T-cell (primary cell): ENCODE results near the gene NKAIN2. TPM values are rescaled to one million over a fixed set of nuclear protein-coding genes. Genes with fewer than 3 reads are reported as not detected.
"Not testable (repeated sequence)": the region's sequence is repeated elsewhere in the genome, so short reads cannot be mapped to it uniquely, and the experiment has no call there.

Experiments used
- ATAC-seq, 4 experiments: fragments of 200-7000 bp in 3 of 4; fragments of 150-1000 bp in 1 of 4; cut with Tn5 transposase; replicated peaks in 1 of 4; 1 replicate in 3 of 4; 2 replicates in 1 of 4; pipeline ENCODE4 v1.10.0; 2021; ENCODE audit warnings: moderate library complexity in 3 of 4, mild to moderate bottlenecking in 2 of 4, moderate number of reproducible peaks in 1 of 4
- CTCF ChIA-PET, 2 donors: fragments of 300-600 bp; sonication (Branson Sonifier 250); formaldehyde crosslinking; loops; one replicate each; lab custom pipeline; 2022; ENCODE audit warnings: antibody characterized with exemption in 2 of 2; lab: Charles Lee
- POLR2A ChIA-PET, 2 donors: fragments of 300-600 bp; sonication (Branson Sonifier 250); formaldehyde crosslinking; loops; one replicate each; lab custom pipeline; 2022; ENCODE audit warnings: antibody characterized with exemption in 2 of 2; lab: Charles Lee
- DNase-seq, 35 experiments: peaks; one replicate each; pipeline versions ENCODE4 v3.0.0 to v3.0.0-alpha.2; 2013 to 2023
- H3K27ac ChIP-seq: one replicate; pipeline ENCODE4 v1.5.1; 2013; ENCODE audit warnings: low read length
- H3K27me3 ChIP-seq, 2 experiments: replicated peaks in 1 of 2; 1 replicate in 1 of 2; 2 replicates in 1 of 2; pipeline versions ENCODE4 v1.6.1 to v1.7.0; 2013; ENCODE audit warnings: low read length in 1 of 2, mixed read lengths in 1 of 2; ENCODE audit not compliant: control insufficient read depth in 2 of 2, insufficient read depth in 2 of 2; ENCODE audit errors: extremely low read depth in 1 of 2
- H3K36me3 ChIP-seq, 2 donors: 1 replicate in 1 of 2; 2 replicates in 1 of 2; pipeline versions ENCODE4 v1.6.1 to v1.7.0; 2013; ENCODE audit warnings: low read length in 1 of 2; ENCODE audit not compliant: control insufficient read depth in 2 of 2, insufficient read depth in 1 of 2; ENCODE audit errors: extremely low read depth in 1 of 2
- H3K4me1 ChIP-seq, 2 experiments: 1 replicate in 1 of 2; 2 replicates in 1 of 2; pipeline versions ENCODE4 v1.6.1 to v1.7.0; 2013; ENCODE audit warnings: low read length in 2 of 2, mixed read lengths in 1 of 2; ENCODE audit not compliant: insufficient read depth in 2 of 2, control insufficient read depth in 1 of 2; ENCODE audit errors: extremely low read depth in 1 of 2
- H3K4me3 ChIP-seq, 2 donors: 1 replicate in 1 of 2; 2 replicates in 1 of 2; pipeline versions ENCODE4 v1.5.1 to v1.7.0; 2013; ENCODE audit warnings: mild to moderate bottlenecking in 2 of 2, low read length in 1 of 2, moderate library complexity in 1 of 2; ENCODE audit not compliant: control insufficient read depth in 1 of 2; ENCODE audit errors: extremely low read depth in 1 of 2
- H3K9me3 ChIP-seq: 2 replicates; pipeline ENCODE4 v1.7.0; 2013
- H3K27ac Mint-ChIP-seq, 2 donors: one replicate each; pipeline ENCODE4 v1.8.0; 2020 to 2021; ENCODE audit warnings: mild to moderate bottlenecking in 2 of 2, mixed read lengths in 2 of 2
- H3K27me3 Mint-ChIP-seq, 2 donors: one replicate each; pipeline ENCODE4 v1.8.0; 2021 to 2022; ENCODE audit warnings: mixed read lengths in 2 of 2
- H3K36me3 Mint-ChIP-seq: one replicate; pipeline ENCODE4 v1.8.0; 2021; ENCODE audit warnings: mixed read lengths
- H3K4me1 Mint-ChIP-seq, 3 donors: one replicate each; pipeline ENCODE4 v1.8.0; 2020 to 2022; ENCODE audit warnings: mixed read lengths in 3 of 3, mild to moderate bottlenecking in 1 of 3
- H3K4me3 Mint-ChIP-seq, 3 donors: one replicate each; pipeline ENCODE4 v1.8.0; 2020 to 2022; ENCODE audit warnings: mild to moderate bottlenecking in 3 of 3, mixed read lengths in 3 of 3, moderate library complexity in 3 of 3
- H3K9me3 Mint-ChIP-seq, 3 donors: one replicate each; pipeline ENCODE4 v1.8.0; 2020 to 2022; ENCODE audit warnings: mixed read lengths in 3 of 3
- WGBS: methylation state at CpG from one replicate; pipeline ENCODE4 v1.1.5; 2013; ENCODE audit warnings: missing lambda C conversion rate; ENCODE audit not compliant: insufficient coverage; 5-methylcytosine and 5-hydroxymethylcytosine counted together
- total RNA-seq, 35 experiments: library from RNA in 6 of 35; stranded (reverse) in 6 of 35; fragments of 120-200 nt in 1 of 35; gene quantifications; one replicate each; pipeline versions ENCODE4 v1.2.1 to v1.2.4 and lab custom pipeline; 2013 to 2026

The NKAIN2 gene
- total RNA-seq, 5 donors from 2014 or later (not counting 1 experiment from before 2014, with no cell fraction given) = 0.13 TPM; not detected in 4

- CTCF ChIA-PET = no interaction called here
- POLR2A ChIA-PET = no interaction called here
- H3K27ac Mint-ChIP-seq = no peak overlapping the region
- Histone ChIP-seq H3K4me3 (no peak overlapping the region), H3K4me1 (no peaks in the 10 kb centered on the region), H3K9me3 (no peaks in the 10 kb centered on the region), H3K27ac (no peak overlapping the region), H3K36me3 (no peaks in the 10 kb centered on the region), H3K27me3 (no peaks in the 10 kb centered on the region)
- no peaks in the 10 kb centered on the region for H3K4me1 Mint-ChIP-seq
- DNase-seq = no peak
- H3K27me3 Mint-ChIP-seq = no peaks in the 10 kb centered on the region
- 100% methylated on average over 1 of the region's 11 CpGs for WGBS
- H3K36me3 Mint-ChIP-seq = no peaks in the 10 kb centered on the region
- H3K9me3 Mint-ChIP-seq = peaks cover 3 to 8% (median 3%) of the 10 kb centered on the region in 3 donors
- no peak for ATAC-seq
- no peak overlapping the region for H3K4me3 Mint-ChIP-seq
These were observed 917.7 kb downstream of the NKAIN2 start for GRCh38 chr6:124721331-124721730.

- H3K9me3 Mint-ChIP-seq = peaks cover 3 to 8% (median 3%) of the 10 kb centered on the region in 3 donors
- Histone ChIP-seq H3K9me3 (no peaks in the 10 kb centered on the region), H3K4me3 (no peak overlapping the region), H3K27ac (no peak overlapping the region), H3K27me3 (no peaks in the 10 kb centered on the region), H3K36me3 (no peaks in the 10 kb centered on the region), H3K4me1 (no peaks in the 10 kb centered on the region)
- ChIA-PET POLR2A (no interaction called here), CTCF (interaction anchor here in 1 of 2 donors (0.5 kb wide), 1 partner anchor 22 kb away, joined by 3 read pairs; no protein-coding TSS in a partner anchor)
- no peak overlapping the region for H3K27ac Mint-ChIP-seq
- DNase-seq (no peak), ATAC-seq (no peak)
- H3K4me3 Mint-ChIP-seq = no peak overlapping the region
- H3K27me3 Mint-ChIP-seq = no peaks in the 10 kb centered on the region
- no CpG with 5 or more reads among the region's 3 CpGs for WGBS
- H3K4me1 Mint-ChIP-seq = no peaks in the 10 kb centered on the region
- no peaks in the 10 kb centered on the region for H3K36me3 Mint-ChIP-seq
These were observed 918.6 kb downstream of the NKAIN2 start for GRCh38 chr6:124722141-124722878.

GRCh38 chr6:124723671-124724070, 920.0 kb downstream of the NKAIN2 start:
- Histone ChIP-seq H3K4me1 (no peaks in the 10 kb centered on the region), H3K36me3 (no peaks in the 10 kb centered on the region), H3K27me3 (no peaks in the 10 kb centered on the region), H3K27ac (no peak overlapping the region), H3K4me3 (no peak overlapping the region), H3K9me3 (no peaks in the 10 kb centered on the region)
- ChIA-PET POLR2A (no interaction called here), CTCF (no interaction called here)
- H3K36me3 Mint-ChIP-seq = no peaks in the 10 kb centered on the region
- no peaks in the 10 kb centered on the region for H3K4me1 Mint-ChIP-seq
- ATAC-seq (no peak), DNase-seq (no peak)
- peaks cover 0 to 8% (median 3%) of the 10 kb centered on the region in 3 donors for H3K9me3 Mint-ChIP-seq
- H3K27me3 Mint-ChIP-seq = no peaks in the 10 kb centered on the region
- no peak overlapping the region for H3K27ac Mint-ChIP-seq
- no peak overlapping the region for H3K4me3 Mint-ChIP-seq

- DNase-seq, H3K27me3 Mint-ChIP-seq, ATAC-seq, H3K4me1 Mint-ChIP-seq, H3K4me3 ChIP-seq, H3K9me3 ChIP-seq, H3K36me3 Mint-ChIP-seq, H3K9me3 Mint-ChIP-seq, POLR2A ChIA-PET, H3K4me1 ChIP-seq, H3K27ac Mint-ChIP-seq, H3K4me3 Mint-ChIP-seq, H3K27me3 ChIP-seq, H3K27ac ChIP-seq, CTCF ChIA-PET, H3K36me3 ChIP-seq: not testable (repeated sequence)
- 80% methylated on average over 1 of the region's 1 CpG for WGBS
These were observed 934.1 kb downstream of the NKAIN2 start for GRCh38 chr6:124737804-124738203.

- H3K27ac Mint-ChIP-seq = no peak overlapping the region
- CTCF ChIA-PET = no interaction called here
- no peaks in the 10 kb centered on the region for H3K9me3 ChIP-seq
- no peak overlapping the region for H3K27ac ChIP-seq
- H3K27me3 Mint-ChIP-seq = no peaks in the 10 kb centered on the region
- no peaks in the 10 kb centered on the region for H3K27me3 ChIP-seq
- no peak overlapping the region for H3K4me3 Mint-ChIP-seq
- ATAC-seq (no peak), DNase-seq (no peak)
- POLR2A ChIA-PET = no interaction called here
- no peak overlapping the region for H3K4me3 ChIP-seq
- no peaks in the 10 kb centered on the region for H3K36me3 Mint-ChIP-seq
- no peaks in the 10 kb centered on the region for H3K4me1 Mint-ChIP-seq
- H3K4me1 ChIP-seq = no peaks in the 10 kb centered on the region
- H3K36me3 ChIP-seq = no peaks in the 10 kb centered on the region
- peaks cover 3 to 5% (median 3%) of the 10 kb centered on the region in 3 donors for H3K9me3 Mint-ChIP-seq
These were observed 934.8 kb downstream of the NKAIN2 start for GRCh38 chr6:124738482-124738881.

- ChIA-PET CTCF (no interaction called here), POLR2A (no interaction called here)
- Mint-ChIP-seq H3K4me1 (no peaks in the 10 kb centered on the region), H3K27ac (no peak overlapping the region), H3K9me3 (peaks cover 0 to 3% (median 0%) of the 10 kb centered on the region in 3 donors), H3K36me3 (no peaks in the 10 kb centered on the region), H3K4me3 (no peak overlapping the region), H3K27me3 (no peaks in the 10 kb centered on the region)
- WGBS = no CpG with 5 or more reads among the region's 2 CpGs
- Histone ChIP-seq H3K27me3 (no peaks in the 10 kb centered on the region), H3K4me3 (no peak overlapping the region), H3K27ac (no peak overlapping the region), H3K9me3 (no peaks in the 10 kb centered on the region), H3K36me3 (no peaks in the 10 kb centered on the region), H3K4me1 (no peaks in the 10 kb centered on the region)
- DNase-seq (no peak), ATAC-seq (no peak)
These were observed 937.7 kb downstream of the NKAIN2 start for GRCh38 chr6:124741341-124741740.
